ENCODE results near the gene MYOT. TPM values are rescaled to one million over a fixed set of nuclear protein-coding genes. Genes with fewer than 3 reads are reported as not detected.

MYOT gene
- total RNA-seq, 8 experiments from 2014 or later = 0.11 to 0.73 (median 0.22) TPM; not detected in 1

DNA sequence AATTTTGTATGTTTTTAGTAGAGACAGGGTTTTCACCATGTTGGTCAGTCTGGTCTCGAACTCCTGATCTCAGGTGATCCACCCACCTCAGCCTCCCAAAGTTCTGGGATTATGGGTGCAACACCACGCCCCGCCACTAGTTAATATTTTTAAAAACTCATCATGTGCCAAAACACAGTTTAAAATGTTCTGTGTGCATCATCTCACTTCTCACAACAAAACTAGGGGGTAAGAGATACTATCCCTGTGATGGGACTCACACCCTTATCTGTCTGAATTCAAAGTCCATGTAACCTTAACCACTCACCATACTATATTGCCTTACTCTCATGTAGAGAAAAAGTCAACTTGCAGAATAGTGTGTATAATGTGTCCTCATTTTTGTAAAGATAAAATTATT, 24.2 kb downstream of the MYOT start:
- Histone ChIP-seq H3K4me1 (replicated peaks in 1 of 2) (peaks cover 6 to 15% of the 10 kb centered on the region in 2 donors), H3K27ac (no peak overlapping the region), H3K4me3 (no peak overlapping the region)
- no peak for ATAC-seq (replicated peaks in 6 of 8)
- in situ Hi-C loops (cut with MboI; ENCODE audit: low pct_unique_long_range_greater_than_20kb in 2 of 9, low sequenced_read_pairs in 9 of 9, unreplicated experiment in 9 of 9) = no loop called here
- 54 to 100% (median 94%) methylated on average over 1 to 3 of the region's 3 CpGs; no CpG with 5 or more reads in 4 of the 10 experiments for WGBS, 10 experiments

DNA sequence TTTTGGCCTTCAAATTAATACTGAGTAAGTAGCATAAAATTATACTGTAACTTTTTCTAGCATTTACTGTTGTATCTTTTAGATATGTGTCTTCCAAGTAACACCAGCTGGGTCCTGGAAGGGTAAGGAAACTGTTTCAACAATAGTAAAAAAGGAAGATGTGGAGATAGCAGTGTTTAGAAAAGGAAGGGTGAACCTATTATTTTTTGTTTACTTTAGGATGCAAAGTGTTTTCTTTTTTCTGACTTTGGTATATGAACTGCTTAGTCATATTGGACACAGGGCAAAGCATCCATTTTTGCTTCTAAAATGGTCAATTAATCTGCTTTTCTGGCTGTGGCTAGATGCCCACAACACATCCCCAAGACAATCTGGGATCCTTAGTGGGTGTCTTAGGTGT, 26.9 kb downstream of the MYOT start:
- in situ Hi-C loops (cut with MboI; ENCODE audit: low pct_unique_long_range_greater_than_20kb in 2 of 9, low sequenced_read_pairs in 9 of 9, unreplicated experiment in 9 of 9) = no loop called here
- no peak overlapping the region for H3K4me3 ChIP-seq

DNA sequence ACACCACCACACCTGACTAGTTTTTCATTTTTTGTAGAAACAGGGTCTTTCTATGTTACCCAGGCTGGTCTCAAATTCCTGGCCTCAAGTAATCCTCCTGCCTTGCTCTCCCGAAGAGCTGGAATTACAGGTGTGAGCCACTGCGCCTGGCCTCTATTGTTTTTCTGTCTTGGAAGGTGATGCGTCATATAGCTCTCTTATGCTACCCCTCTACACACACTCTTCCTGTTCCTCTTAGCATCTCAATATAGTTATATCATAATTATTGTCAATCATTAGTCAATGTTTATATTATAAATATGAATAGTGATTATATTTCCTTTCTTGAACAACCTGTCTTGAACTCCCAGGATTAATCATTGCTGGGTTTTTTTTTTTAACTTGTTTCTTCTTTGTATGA, 28.9 kb downstream of the MYOT start:
- no peaks in the 10 kb centered on the region for H3K4me1 ChIP-seq (replicated peaks in 1 of 2)
- no peak overlapping the region for H3K27ac ChIP-seq
- in situ Hi-C loops (cut with MboI; ENCODE audit: low pct_unique_long_range_greater_than_20kb in 2 of 9, low sequenced_read_pairs in 9 of 9, unreplicated experiment in 9 of 9) = no loop called here
- H3K4me3 ChIP-seq = no peak overlapping the region
- no peak for ATAC-seq (replicated peaks in 6 of 8)
- WGBS, 10 experiments = 73 to 100% (median 90%) methylated on average over 1 to 3 of the region's 3 CpGs; no CpG with 5 or more reads in 3 of the 10 experiments

More for the DNA sequence above, 26.9 kb downstream of the MYOT start:
- Histone ChIP-seq H3K27ac (no peak overlapping the region), H3K4me1 (replicated peaks in 1 of 2) (peaks cover 0 to 6% of the 10 kb centered on the region in 2 donors)
- ATAC-seq (replicated peaks in 6 of 8) = no peak

DNA sequence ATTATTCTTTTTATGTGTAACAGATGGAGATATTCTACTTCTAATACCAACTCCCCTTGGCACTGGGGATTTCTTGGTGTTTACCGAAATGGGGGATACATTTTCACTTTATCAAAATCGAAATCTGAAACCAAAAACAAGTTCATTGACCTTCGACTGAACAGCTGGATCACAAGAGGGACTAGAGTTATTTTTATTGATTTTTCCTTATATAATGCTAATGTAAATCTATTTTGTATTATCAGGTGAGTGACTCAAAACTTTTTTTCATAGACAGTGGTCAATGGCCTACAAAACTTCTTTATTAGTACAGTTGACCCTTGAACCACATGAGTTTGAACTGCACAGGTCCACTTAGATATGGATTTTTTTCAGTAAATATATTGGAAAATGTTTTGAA, 31.8 kb downstream of the MYOT start:
- ATAC-seq (replicated peaks in 6 of 8) = no peak
- WGBS, 10 experiments = 17 to 100% (median 72%) methylated on average over 1 to 3 of the region's 3 CpGs
- H3K27ac ChIP-seq = no peak overlapping the region
- H3K4me3 ChIP-seq = no peak overlapping the region
- H3K4me1 ChIP-seq (replicated peaks in 1 of 2) = no peaks in the 10 kb centered on the region
- in situ Hi-C loops (cut with MboI; ENCODE audit: low pct_unique_long_range_greater_than_20kb in 2 of 9, low sequenced_read_pairs in 9 of 9, unreplicated experiment in 9 of 9) = no loop called here

- 43 to 90% (median 61%) methylated on average over 1 to 5 of the region's 5 CpGs for WGBS, 10 experiments
- Histone ChIP-seq H3K4me3 (no peak overlapping the region), H3K4me1 (replicated peaks in 1 of 2) (no peaks in the 10 kb centered on the region), H3K27ac (no peak overlapping the region)
- no peak for ATAC-seq (replicated peaks in 6 of 8)
- in situ Hi-C loops (cut with MboI; ENCODE audit: low pct_unique_long_range_greater_than_20kb in 2 of 9, low sequenced_read_pairs in 9 of 9, unreplicated experiment in 9 of 9) = no loop called here
Observed at GRCh38 chr5:137901011-137901817, 33.6 kb downstream of the MYOT start.

GRCh38 chr5:137902408-137903133, 34.9 kb downstream of the MYOT start:
- no peak overlapping the region for H3K4me3 ChIP-seq
- no peak overlapping the region for H3K27ac ChIP-seq
- H3K4me1 ChIP-seq (replicated peaks in 1 of 2) = no peaks in the 10 kb centered on the region
- in situ Hi-C loops (cut with MboI; ENCODE audit: low pct_unique_long_range_greater_than_20kb in 2 of 9, low sequenced_read_pairs in 9 of 9, unreplicated experiment in 9 of 9) = no loop called here
- WGBS, 10 experiments = 80 to 100% (median 100%) methylated on average over 1 of the region's 1 CpG; no CpG with 5 or more reads in 2 of the 10 experiments
- ATAC-seq (replicated peaks in 6 of 8) = peak in 2 of 8 experiments; percentile 31 to 54

DNA sequence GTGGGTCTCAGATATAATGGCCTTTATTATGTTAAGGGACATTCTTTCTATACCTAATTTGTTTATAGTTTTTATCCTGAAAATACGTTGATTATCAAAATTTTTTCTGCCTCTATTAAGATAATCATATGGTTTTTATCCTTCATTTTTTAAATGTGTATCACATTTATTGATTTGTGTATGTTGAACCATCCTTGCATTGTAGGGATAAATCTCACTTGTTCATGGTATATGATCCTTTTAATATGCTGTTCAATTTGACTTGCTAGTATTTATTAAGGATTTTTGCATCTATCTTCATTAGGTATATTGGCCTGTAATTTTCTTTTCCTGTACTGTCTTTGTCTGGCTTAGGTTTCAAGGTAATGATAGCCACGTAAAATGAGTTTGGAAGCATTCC, 47.1 kb downstream of the MYOT start:
- ATAC-seq (replicated peaks in 6 of 8) = no peak
- no peaks in the 10 kb centered on the region for H3K4me1 ChIP-seq (replicated peaks in 1 of 2)
- H3K27ac ChIP-seq = no peak overlapping the region
- no peak overlapping the region for H3K4me3 ChIP-seq
- 64 to 100% (median 75%) methylated on average over 1 to 2 of the region's 2 CpGs; no CpG with 5 or more reads in 1 of the 10 experiments for WGBS, 10 experiments
- in situ Hi-C loops (cut with MboI; ENCODE audit: low pct_unique_long_range_greater_than_20kb in 2 of 9, low sequenced_read_pairs in 9 of 9, unreplicated experiment in 9 of 9) = no loop called here

DNA sequence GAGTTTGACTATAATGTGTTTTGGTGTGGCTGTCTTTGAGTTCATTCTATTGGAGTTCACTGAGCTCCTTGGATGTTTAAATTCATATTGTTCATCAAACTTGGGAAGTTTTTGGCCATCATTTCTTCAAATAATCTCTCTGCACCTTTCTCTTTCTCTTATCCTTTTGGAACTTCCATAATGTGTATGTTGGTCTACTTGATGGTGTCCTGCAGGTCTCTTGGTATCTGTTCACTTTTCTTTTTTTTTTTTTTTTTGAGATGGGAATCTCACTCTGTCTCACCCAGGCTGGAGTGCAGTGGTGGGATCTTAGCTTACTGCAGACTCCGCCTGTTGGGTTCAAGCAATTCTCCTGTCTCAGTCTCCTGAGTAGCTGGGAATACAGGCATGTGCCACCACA, 49.3 kb downstream of the MYOT start:
- Histone ChIP-seq H3K4me3 (no peak overlapping the region), H3K27ac (no peak overlapping the region), H3K4me1 (replicated peaks in 1 of 2) (no peaks in the 10 kb centered on the region)
- 33 to 100% (median 88%) methylated on average over 1 of the region's 1 CpG; no CpG with 5 or more reads in 6 of the 10 experiments for WGBS, 10 experiments
- in situ Hi-C loops (cut with MboI; ENCODE audit: low pct_unique_long_range_greater_than_20kb in 2 of 9, low sequenced_read_pairs in 9 of 9, unreplicated experiment in 9 of 9) = no loop called here
- no peak for ATAC-seq (replicated peaks in 6 of 8)

GRCh38 chr5:137921931-137922330, 54.3 kb downstream of the MYOT start:
- H3K4me1 ChIP-seq (replicated peaks in 1 of 2) = no peaks in the 10 kb centered on the region
- ATAC-seq (replicated peaks in 6 of 8) = peak; percentile 32 to 96 (median 75)
- WGBS, 10 experiments = 0 to 80% (median 33%) methylated on average over 1 to 3 of the region's 3 CpGs; no CpG with 5 or more reads in 2 of the 10 experiments
- H3K4me3 ChIP-seq = no peak overlapping the region
- in situ Hi-C loops (cut with MboI; ENCODE audit: low pct_unique_long_range_greater_than_20kb in 2 of 9, low sequenced_read_pairs in 9 of 9, unreplicated experiment in 9 of 9) = no loop called here
- no peak overlapping the region for H3K27ac ChIP-seq

GRCh38 chr5:137923856-137924255, 56.2 kb downstream of the MYOT start:
- Histone ChIP-seq H3K27ac (no peak overlapping the region), H3K4me3 (no peak overlapping the region)
- peak in 2 of 8 experiments; percentile 39 to 59 for ATAC-seq (replicated peaks in 6 of 8)

GRCh38 chr5:137932800-137933199, 65.1 kb downstream of the MYOT start:
- in situ Hi-C loops (cut with MboI; ENCODE audit: low pct_unique_long_range_greater_than_20kb in 2 of 9, low sequenced_read_pairs in 9 of 9, unreplicated experiment in 9 of 9) = no loop called here
- WGBS, 10 experiments = 30 to 100% (median 72%) methylated on average over 1 to 3 of the region's 3 CpGs
- no peak for ATAC-seq (replicated peaks in 6 of 8)
- Histone ChIP-seq H3K4me1 (replicated peaks in 1 of 2) (no peaks in the 10 kb centered on the region), H3K4me3 (no peak overlapping the region), H3K27ac (no peak overlapping the region)

More at GRCh38 chr5:137923856-137924255, 56.2 kb downstream of the MYOT start:
- no peaks in the 10 kb centered on the region for H3K4me1 ChIP-seq (replicated peaks in 1 of 2)
- in situ Hi-C loops (cut with MboI; ENCODE audit: low pct_unique_long_range_greater_than_20kb in 2 of 9, low sequenced_read_pairs in 9 of 9, unreplicated experiment in 9 of 9) = no loop called here
- WGBS, 10 experiments = 21 to 94% (median 59%) methylated on average over 2 to 4 of the region's 4 CpGs; no CpG with 5 or more reads in 1 of the 10 experiments

- peak in 3 of 8 experiments; percentile 6 to 69 (median 23) for ATAC-seq (replicated peaks in 6 of 8)
- Histone ChIP-seq H3K27ac (no peak overlapping the region), H3K4me1 (replicated peaks in 1 of 2) (no peaks in the 10 kb centered on the region), H3K4me3 (no peak overlapping the region)
- WGBS, 10 experiments = 29 to 100% (median 61%) methylated on average over 1 to 3 of the region's 3 CpGs
- in situ Hi-C loops (cut with MboI; ENCODE audit: low pct_unique_long_range_greater_than_20kb in 2 of 9, low sequenced_read_pairs in 9 of 9, unreplicated experiment in 9 of 9) = no loop called here
Observed at GRCh38 chr5:137933491-137933911, 65.8 kb downstream of the MYOT start.

DNA sequence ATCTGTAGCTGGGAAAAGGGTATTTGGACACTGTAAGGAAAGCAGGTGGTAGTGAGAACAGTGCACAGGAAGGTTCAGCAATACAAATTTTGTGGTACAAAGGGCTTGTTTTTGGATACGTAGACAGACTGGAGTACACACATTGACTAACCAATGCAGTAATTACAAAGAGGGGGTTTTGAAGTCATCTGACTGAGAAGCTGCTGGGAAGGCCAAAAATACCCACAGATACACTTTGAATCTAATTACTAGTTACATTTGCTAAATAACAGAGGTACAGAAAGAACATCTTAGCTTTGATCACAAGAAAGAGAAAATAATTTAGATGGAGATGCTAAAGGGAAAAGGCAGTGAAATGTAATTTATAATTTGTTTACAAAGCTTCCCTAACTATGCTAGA, 67.5 kb downstream of the MYOT start:
- ATAC-seq (replicated peaks in 6 of 8) = no peak
- 75 to 100% (median 100%) methylated on average over 1 of the region's 1 CpG; no CpG with 5 or more reads in 5 of the 10 experiments for WGBS, 10 experiments
- in situ Hi-C loops (cut with MboI; ENCODE audit: low pct_unique_long_range_greater_than_20kb in 2 of 9, low sequenced_read_pairs in 9 of 9, unreplicated experiment in 9 of 9) = no loop called here
- Histone ChIP-seq H3K27ac (no peak overlapping the region), H3K4me1 (replicated peaks in 1 of 2) (no peaks in the 10 kb centered on the region), H3K4me3 (no peak overlapping the region)

Data from motor neuron (in vitro differentiated cells).